ENCODE results near the gene COL21A1.

GRCh38 chr6:56155634-56156141 is 91.7 kb downstream of the COL21A1 start:
- TF ChIP-seq CTCF (IDR thresholded peaks at IDR 0.05; ENCODE audit: low read depth, low read length, poor library complexity, severe bottlenecking), result no peak
- no peak for TF ChIP-seq EZH2phosphoT487 (IDR thresholded peaks at IDR 0.05; ENCODE audit: borderline replicate concordance, low read length)
